Stimulated activated CD4-positive, alpha-beta T cell treated with anti-CD3 and anti-CD28 coated beads, TNF-alpha, amount 100 ng/mL, for 1 hour (primary cell): ENCODE results near the gene SIDT1.

Experiments used
- DNase-seq, 3 donors: peaks; one replicate each; pipeline ENCODE4 v3.0.0-alpha.2; 2020; ENCODE audit warnings: low read depth in 3 of 3, low spot score in 1 of 3

Gene SIDT1

GRCh38 chr3:113678773-113679172, 146.4 kb downstream of the SIDT1 start:
- no peak for DNase-seq
